GM19025 (cell line): ENCODE results near the gene STON2.

Experiments
- ATAC-seq: cut with Tn5 transposase; IDR thresholded peaks from one replicate; pipeline ENCODE4 v1.9.1; 2021; ENCODE audit warnings: mild to moderate bottlenecking, low read depth, moderate library complexity; ENCODE audit not compliant: unreplicated experiment

STON2 gene

GRCh38 chr14:81309511-81309910 lies 90.6 kb downstream of the STON2 start:
- no peak for ATAC-seq

DNA sequence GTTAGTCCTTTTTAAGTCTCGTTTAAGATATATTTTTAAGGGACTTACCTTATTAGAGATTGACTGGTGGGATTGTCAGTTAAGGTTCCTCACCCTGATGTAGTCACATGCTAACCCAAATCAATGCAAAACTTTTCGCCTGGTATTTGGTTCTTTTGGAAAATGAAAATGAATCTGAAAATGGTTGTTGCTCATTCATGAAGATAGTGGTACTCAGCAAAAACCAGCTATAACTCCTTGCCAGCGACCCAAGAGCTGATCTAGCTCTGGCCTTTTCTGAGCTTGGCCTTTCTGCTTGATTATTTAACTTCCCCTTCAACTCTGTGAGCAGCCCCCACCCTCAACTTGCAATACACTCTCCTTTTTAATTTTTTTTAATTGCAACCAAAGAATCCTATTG lies 94.4 kb downstream of the STON2 start:
- no peak for ATAC-seq

DNA sequence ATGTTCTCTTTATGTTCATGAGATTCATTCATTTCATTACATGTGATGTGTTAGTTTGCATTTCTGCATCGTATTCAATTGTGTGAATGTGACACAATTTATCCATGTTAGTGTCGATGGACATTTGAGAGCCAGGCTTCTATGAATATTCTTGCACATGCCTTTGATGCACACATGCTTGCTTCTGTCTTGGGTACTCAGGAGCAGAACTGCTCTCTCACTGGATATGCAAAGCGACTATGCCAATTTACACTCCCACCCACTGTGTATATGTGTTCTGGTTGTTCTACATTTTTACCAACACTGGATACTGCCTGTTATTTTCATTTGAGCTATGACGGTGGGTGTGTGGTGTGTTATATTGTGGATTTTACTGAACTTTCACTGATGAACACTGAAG lies 95.1 kb downstream of the STON2 start:
- ATAC-seq: no peak

DNA sequence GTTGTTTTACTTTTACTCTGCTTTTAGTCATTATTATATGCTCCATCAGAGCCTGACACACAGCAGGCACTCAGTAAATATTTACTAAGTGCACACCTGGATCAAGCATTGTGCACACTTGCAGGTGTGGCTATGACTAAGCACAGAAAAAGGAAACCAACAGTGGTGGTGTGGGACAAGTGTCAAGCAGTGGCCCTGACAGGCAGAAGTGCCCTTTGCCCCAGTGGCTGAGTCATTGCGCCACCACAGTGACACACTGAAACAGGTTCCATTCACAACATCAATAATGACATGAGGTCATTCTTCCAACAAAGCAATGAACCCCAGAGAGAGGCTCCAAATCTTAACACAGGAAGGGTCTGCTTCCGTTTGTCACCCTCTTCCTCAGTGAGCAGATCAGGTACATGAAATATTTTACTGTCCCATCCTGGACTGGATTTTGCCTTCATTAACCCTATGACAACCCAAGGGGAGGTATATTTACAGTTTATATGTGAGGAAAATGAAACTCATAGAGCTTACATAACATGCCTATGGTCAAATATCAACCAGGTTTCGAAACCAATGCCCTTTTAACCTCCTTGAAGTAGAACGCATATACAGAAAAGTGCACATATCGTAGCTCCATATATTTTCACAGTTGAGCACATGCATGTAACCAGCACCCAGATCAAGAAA lies 96.7 kb downstream of the STON2 start:
- ATAC-seq: peak; percentile 96

GRCh38 chr14:81302638-81303037 lies 97.5 kb downstream of the STON2 start:
- ATAC-seq: no peak

DNA sequence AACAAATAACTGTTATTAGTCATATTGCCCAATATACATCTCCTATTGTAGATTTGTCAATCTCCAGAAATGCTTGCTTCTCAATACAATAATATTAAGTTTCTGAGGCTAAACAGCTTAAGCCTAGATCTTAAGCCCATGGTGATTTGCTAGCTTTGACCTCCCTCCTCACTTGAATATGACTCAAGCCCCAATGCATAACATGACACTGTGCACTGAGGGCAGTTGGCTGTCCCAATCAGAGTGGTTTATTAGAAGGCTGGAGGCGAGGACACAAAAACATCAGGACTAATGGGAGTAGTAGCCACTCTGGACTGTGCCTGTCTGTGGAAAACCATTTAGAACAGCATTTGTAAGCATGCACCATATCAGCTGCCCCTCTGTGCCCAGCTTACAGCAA lies 98.3 kb downstream of the STON2 start:
- ATAC-seq: no peak

DNA sequence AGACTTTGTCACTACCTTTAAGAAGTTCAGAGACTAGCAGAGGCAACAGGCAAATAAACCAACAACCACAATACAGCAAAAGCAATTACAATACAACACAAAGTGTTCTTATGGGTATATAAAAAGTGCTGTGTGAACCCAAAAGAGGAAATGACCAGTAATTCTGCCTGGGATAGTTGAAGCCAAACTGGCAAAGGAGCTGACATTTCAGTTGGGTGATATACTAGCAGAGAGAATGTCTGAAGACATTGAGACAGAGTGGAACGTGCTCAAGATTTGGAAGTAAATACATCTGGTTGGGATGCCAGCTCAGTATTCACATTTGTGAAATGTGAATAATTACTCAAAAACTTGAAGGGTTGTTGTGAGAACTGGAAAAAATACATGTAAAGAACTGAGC lies 98.8 kb downstream of the STON2 start:
- ATAC-seq: no peak

DNA sequence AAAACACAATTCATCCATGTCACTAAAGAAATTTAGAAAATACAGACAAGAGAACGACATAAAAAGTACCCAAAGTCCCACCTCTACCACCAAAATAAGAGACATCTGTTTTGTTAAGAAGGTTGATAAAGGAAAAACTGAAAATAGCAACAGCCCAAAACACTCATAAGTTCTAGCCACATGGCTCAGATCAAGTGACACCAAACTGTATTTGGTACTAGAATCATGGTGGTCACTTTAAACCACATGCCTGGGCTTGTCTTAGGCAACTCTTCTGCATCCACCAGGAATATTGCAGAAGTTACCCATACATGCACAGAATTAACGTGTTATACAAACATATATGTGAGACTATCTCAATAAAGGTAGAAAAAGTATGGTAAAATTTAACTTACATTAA lies 101.2 kb downstream of the STON2 start:
- no peak for ATAC-seq

- no peak for ATAC-seq
These were observed 102.0 kb downstream of the STON2 start for GRCh38 chr14:81298122-81298521.

GRCh38 chr14:81295958-81296923 lies 103.9 kb downstream of the STON2 start:
- ATAC-seq: no peak

GRCh38 chr14:81289516-81289915 lies 110.6 kb downstream of the STON2 start:
- no peak for ATAC-seq

DNA sequence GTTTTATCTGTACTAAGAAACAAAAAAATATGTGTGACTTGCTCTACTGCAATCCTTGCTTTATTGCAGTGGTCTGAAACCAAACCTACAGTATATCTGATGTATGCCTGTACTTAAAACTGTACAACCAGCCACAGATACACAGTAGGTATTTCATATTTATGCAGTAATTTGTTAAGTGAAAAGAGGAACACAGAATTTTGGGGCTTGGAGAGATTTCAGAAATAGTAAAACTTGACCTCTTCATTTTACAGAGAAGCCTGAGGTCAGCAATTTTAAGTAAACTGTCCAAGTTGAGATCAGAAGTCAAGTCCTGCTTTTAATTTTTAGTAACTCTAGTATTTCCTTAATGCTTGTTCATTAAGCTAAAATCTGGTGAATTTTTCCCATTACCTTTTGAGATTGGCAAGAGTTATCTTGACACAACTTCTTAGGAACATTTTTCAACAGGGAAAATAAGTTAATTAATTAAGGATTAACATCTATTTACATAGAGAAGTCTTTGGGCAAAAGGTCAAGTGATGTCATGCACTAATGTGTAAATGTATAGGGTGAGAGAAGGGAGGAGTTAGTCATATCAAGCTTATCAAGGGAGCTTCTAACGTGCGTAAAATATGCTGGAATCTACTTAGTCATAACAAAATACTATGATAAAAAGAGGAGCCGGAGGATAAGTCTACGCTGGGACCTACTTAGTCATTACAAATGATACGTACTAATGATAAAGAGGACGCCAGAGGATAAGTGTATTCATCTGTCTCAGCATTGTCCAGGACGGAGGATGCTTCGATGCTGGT lies 113.4 kb downstream of the STON2 start:
- no peak for ATAC-seq

GRCh38 chr14:81285245-81285644 lies 114.9 kb downstream of the STON2 start:
- no peak for ATAC-seq

DNA sequence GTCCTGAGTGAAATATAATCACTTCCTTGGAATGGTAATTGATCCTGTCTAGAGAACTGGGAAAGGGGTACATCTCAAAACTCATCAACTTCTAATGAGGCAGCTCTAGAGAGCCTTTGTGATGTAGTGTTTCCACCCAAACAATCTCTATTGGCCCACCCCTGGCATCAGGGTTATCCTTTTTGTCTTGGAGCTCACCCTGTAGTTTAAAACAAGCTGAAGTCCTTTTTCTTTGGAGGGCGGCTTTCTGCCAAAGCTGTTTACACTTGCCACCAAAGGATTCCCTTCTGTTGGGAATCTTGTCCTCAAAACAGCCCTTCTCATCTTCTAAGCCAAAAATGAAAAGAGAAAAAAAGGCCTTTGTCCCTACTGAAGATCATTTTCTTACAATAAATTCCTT lies 118.8 kb downstream of the STON2 start:
- ATAC-seq: no peak

DNA sequence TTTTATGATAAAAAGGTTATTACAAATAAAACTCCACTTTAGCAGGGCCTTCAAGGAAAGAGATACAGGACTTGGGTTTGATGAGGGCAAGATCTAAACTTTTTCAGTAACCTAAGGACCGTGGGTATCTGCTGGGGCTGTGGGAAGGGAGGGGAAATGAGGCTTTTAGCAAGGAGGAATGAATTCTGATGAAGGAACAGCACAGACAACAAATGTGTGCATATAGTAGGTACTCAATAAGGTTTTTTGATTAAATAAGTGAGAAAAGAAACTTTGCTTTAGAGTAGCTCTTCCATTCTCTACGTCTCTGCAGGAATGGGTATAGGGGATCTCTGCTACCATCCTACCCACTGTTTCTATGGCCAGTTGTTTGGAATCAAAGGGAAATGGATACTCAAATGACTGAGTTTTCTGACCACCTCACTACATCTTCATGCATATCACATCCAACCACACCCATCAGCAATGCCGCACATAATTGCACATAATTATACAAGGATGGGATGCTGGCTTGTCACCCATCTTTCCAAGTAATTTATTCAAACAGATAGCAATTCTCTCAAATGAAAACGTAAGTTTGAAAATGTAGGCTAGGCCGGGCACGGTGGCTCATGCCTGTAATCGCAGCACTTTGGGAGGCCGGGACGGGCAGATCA lies 119.9 kb downstream of the STON2 start:
- no peak for ATAC-seq

DNA sequence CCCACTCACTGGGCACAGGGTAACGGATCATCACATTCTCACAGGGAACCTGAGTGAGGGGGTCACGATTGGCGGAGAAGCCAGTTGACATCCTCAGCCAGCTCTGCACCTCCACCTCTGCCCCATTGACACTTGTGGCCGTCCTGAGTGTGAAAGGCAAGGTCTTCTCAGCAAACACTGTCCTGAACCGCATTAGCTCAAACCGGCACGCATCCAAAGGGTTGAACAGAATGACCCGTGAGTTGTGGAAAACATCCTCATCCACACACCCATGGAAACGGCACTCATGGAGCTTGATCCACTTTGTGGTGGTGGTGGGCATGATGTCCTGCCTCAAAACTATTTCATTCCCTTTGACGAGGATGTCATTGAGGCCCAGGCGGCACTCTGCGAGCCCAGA lies 123.0 kb downstream of the STON2 start:
- no peak for ATAC-seq

- ATAC-seq: peak; percentile 75
These were observed 123.8 kb downstream of the STON2 start for GRCh38 chr14:81276073-81277069.

DNA sequence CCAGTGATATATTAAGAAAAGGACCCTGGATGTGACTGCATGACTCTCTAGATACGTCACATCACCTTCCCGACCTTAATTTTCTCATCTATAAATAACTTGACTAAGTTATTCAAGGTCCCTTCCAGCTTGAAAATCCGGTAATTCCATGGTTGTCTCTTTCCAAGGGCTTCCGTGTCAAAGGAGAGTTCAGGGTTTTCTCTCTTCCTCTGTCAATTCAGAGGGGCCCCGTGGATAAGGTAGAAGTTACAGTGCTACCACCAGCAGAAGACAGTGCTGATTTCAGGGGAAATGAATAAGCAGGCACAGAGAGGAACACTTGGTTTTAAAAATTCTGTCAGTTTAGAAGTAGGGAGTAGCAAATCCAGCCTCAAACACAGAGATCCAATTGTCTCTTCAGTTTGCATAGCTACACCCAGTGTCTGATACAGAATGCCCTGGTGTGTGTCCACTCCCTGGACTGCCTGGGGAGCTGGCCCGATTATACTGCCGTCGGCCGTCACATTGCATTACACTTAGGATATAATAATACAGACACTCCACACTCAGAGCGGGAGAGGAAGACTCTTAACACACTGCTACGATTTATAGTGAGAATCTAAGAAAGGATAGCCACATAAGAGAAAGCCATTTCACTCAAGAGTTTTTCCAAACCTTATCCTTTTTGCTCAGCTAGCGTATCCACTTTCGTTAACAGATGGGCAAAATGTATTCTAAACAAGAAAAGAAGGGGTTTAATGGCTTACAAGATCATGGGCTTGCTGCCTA lies 124.6 kb downstream of the STON2 start:
- ATAC-seq: no peak
